HCT116 (cell line): ENCODE results near the gene TPD52L2.

Source experiments
- CEBPB ChIP-seq: IDR thresholded peaks from 2 replicates; pipeline ENCODE4 v1.6.1; 2012; ENCODE audit warnings: low read depth
- EZH2 ChIP-seq: fragments of 200-600 bp; sonication (generic); IDR thresholded peaks from 2 replicates; pipeline ENCODE4 v1.6.1; 2017; ENCODE audit warnings: antibody characterized with exemption, mixed run types
- EZH2phosphoT487 ChIP-seq: fragments of 200-600 bp; IDR thresholded peaks from 2 replicates; pipeline ENCODE4 v1.6.1; 2018; ENCODE audit warnings: antibody characterized with exemption, borderline replicate concordance
- POLR2A ChIP-seq: IDR thresholded peaks from 2 replicates; pipeline ENCODE4 v1.7.0; 2011; ENCODE audit warnings: borderline replicate concordance; ENCODE audit not compliant: insufficient read depth, insufficient read length; ENCODE audit errors: extremely low read depth
- POLR2AphosphoS5 ChIP-seq: IDR thresholded peaks from 2 replicates; pipeline ENCODE4 v1.6.1; 2011; ENCODE audit warnings: mild to moderate bottlenecking, low read depth, low read length, moderate library complexity
- SIN3A ChIP-seq: IDR thresholded peaks from 2 replicates; pipeline ENCODE4 v1.6.1; 2012; ENCODE audit warnings: low read depth
- SP1 ChIP-seq: IDR thresholded peaks from 2 replicates; pipeline ENCODE4 v1.6.1; 2012; ENCODE audit warnings: low read depth
- TF ChIP-seq, protein P1 (sequence below), 3 experiments: fragments of 200-600 bp in 1 of 3; sonication (generic) in 1 of 3; IDR thresholded peaks in 2 of 3; conservative IDR thresholded peaks in 1 of 3; 2 replicates each; pipeline ENCODE4 v1.5.1; 2012 to 2017; ENCODE audit warnings: low read depth in 2 of 3, low read length in 2 of 3, antibody characterized with exemption in 1 of 3, borderline replicate concordance in 1 of 3, control low read depth in 1 of 3, mild to moderate bottlenecking in 1 of 3, mixed read lengths in 1 of 3, mixed run types in 1 of 3, moderate library complexity in 1 of 3; ENCODE audit not compliant: insufficient read depth in 1 of 3
- TF ChIP-seq, protein P2 (sequence below): IDR thresholded peaks from 2 replicates; pipeline ENCODE4 v1.6.1; 2012; ENCODE audit warnings: low read depth

DNA sequence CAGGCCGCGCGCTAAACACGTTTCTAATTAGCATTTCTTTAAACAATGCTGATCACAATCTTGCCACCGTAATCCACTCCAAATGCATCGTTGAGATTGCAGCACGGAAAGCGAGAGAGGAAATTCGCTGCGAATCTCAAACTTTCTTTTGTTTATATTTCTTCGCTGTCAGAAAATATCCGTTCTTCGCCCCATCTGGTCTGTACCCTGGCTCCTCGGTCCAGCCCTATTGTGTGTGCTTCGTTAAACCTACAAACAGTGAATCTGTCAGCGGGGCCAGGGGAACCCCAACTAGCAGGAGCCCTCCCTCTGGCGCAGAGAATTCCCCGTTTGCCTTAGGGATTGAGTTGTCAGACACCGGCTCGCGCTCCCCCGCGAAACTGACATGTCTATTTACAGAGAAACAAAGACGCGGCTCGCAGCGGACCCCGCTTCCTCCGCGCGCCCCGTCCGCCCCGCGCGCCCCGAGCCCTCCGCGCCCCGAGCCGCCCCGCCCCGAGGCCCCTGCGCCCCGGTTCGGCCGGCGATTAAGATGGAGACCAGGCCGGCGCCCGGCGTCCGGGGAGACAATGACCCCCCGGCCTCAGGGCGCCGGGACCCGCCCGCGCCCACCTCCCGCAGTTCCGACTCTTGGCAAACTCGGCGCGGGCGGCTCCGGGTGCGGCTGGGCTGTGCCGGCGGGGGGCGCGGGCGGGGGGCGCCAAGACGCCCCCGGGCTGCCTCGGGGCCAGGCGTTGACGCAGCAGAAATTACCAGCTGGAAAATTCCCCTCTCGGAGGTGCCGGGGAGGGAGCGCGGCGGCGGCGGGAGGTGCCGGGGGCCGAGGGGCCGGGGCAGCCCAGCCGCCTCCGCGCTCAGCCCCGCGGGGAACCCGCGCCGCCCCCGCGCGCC, 34.9 kb upstream of the TPD52L2 start:
- TF ChIP-seq EZH2phosphoT487 (no peak), CEBPB (no peak), SP1 (no peak), SIN3A (no peak), POLR2A (no peak), EZH2 (no peak), POLR2AphosphoS5 (no peak)
- TF ChIP-seq, protein P1, sequence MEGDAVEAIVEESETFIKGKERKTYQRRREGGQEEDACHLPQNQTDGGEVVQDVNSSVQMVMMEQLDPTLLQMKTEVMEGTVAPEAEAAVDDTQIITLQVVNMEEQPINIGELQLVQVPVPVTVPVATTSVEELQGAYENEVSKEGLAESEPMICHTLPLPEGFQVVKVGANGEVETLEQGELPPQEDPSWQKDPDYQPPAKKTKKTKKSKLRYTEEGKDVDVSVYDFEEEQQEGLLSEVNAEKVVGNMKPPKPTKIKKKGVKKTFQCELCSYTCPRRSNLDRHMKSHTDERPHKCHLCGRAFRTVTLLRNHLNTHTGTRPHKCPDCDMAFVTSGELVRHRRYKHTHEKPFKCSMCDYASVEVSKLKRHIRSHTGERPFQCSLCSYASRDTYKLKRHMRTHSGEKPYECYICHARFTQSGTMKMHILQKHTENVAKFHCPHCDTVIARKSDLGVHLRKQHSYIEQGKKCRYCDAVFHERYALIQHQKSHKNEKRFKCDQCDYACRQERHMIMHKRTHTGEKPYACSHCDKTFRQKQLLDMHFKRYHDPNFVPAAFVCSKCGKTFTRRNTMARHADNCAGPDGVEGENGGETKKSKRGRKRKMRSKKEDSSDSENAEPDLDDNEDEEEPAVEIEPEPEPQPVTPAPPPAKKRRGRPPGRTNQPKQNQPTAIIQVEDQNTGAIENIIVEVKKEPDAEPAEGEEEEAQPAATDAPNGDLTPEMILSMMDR (IDR thresholded peaks at IDR 0.05 in 2 of 3, conservative IDR thresholded peaks at IDR 0.05 in 1 of 3; ENCODE audit: borderline replicate concordance in 1 of 3, insufficient read depth in 1 of 3, low read depth in 2 of 3, low read length in 2 of 3) = no peak
- TF ChIP-seq, protein P2, sequence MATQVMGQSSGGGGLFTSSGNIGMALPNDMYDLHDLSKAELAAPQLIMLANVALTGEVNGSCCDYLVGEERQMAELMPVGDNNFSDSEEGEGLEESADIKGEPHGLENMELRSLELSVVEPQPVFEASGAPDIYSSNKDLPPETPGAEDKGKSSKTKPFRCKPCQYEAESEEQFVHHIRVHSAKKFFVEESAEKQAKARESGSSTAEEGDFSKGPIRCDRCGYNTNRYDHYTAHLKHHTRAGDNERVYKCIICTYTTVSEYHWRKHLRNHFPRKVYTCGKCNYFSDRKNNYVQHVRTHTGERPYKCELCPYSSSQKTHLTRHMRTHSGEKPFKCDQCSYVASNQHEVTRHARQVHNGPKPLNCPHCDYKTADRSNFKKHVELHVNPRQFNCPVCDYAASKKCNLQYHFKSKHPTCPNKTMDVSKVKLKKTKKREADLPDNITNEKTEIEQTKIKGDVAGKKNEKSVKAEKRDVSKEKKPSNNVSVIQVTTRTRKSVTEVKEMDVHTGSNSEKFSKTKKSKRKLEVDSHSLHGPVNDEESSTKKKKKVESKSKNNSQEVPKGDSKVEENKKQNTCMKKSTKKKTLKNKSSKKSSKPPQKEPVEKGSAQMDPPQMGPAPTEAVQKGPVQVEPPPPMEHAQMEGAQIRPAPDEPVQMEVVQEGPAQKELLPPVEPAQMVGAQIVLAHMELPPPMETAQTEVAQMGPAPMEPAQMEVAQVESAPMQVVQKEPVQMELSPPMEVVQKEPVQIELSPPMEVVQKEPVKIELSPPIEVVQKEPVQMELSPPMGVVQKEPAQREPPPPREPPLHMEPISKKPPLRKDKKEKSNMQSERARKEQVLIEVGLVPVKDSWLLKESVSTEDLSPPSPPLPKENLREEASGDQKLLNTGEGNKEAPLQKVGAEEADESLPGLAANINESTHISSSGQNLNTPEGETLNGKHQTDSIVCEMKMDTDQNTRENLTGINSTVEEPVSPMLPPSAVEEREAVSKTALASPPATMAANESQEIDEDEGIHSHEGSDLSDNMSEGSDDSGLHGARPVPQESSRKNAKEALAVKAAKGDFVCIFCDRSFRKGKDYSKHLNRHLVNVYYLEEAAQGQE = no peak
